ENCODE data around the gene CDT1.

CDT1 gene

GRCh38 chr16:88840600-88841215 is 37.1 kb downstream of the CDT1 start:
- DNase-seq: no peak

GRCh38 chr16:88841521-88842307 is 38.1 kb downstream of the CDT1 start:
- no peak for DNase-seq

- no peak for DNase-seq
Observed at GRCh38 chr16:88842308-88842756, 38.7 kb downstream of the CDT1 start.

GRCh38 chr16:88842806-88843205 is 39.2 kb downstream of the CDT1 start:
- no peak for DNase-seq

DNA sequence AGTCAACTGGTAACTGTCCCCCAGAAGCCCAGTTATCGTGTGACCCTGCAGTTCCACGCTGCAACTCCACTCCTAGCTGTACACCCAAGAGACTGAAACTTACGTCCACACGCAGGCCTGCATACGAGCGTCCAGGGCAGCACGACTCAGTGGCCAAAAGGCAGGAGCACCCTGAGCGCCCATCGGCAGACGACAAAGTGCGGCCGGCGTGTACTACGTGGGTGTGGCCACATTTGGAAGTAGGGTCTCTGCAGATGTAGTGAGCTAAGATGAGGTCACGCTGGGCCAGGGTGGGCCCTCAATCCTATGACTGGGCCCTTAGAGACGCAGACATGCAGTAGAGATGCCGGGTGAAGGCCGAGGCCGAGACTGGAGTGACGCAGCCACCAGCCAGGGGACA is 39.7 kb downstream of the CDT1 start:
- no peak for DNase-seq

- DNase-seq: no peak
Observed at GRCh38 chr16:88844419-88845036, 40.9 kb downstream of the CDT1 start.

DNA sequence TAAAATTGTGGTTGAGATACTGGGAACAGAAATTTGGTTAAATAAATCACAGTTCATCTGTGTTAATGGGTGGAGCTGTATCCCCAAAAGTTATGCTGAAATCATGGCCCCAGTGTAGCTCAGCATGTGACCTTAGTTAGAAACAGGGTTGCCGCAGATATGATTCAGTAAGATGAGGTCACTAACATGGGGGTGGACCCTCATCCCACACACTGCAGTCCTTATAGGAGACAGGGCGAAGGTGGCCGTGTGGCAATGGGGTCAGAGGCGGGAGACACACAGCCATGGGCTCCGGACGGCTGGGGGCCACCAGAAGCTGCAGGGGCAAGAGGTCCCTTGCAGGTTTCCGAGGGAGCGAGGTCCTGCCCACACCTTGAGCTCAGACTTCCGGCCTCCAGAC is 42.5 kb downstream of the CDT1 start:
- DNase-seq: no peak

DNA sequence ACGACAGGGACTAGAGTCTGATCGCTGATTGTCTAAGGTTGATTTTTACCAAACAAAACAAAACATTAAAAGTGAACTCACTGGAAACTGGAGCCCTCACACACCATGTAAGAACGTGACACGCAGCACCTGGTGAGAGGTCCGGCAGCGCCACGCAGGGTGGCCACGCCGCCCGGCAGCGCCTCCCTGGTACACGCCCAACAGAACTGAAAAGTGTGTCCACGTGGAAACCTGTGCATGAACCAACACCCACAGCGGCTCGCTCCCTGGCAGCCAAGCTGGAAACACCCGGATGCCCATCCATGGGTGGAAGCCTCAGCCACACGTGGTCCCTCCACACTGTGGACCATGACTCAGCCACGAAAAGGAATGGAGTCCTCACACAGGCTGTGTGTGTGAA is 44.1 kb downstream of the CDT1 start:
- no peak for DNase-seq

DNA sequence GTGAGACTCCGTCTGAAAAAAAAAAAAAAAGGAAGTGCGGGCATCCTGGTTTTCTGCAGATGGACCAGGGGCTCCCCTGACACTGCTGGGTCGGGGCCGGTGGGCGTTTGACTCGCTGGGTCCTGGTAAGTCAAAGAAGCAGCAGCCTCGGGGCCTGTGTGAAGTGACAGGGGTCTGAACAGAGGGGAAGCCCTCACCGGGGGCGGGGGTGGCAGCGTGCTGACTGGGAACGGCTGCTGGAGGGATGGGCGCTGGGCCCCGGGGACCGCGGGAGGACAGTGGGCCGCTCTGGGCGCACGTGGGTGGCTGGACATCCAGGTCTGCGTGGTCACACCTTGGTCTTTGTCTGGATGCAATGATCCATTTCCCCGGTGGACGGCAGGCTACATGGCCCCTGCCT is 45.0 kb downstream of the CDT1 start:
- no peak for DNase-seq

DNA sequence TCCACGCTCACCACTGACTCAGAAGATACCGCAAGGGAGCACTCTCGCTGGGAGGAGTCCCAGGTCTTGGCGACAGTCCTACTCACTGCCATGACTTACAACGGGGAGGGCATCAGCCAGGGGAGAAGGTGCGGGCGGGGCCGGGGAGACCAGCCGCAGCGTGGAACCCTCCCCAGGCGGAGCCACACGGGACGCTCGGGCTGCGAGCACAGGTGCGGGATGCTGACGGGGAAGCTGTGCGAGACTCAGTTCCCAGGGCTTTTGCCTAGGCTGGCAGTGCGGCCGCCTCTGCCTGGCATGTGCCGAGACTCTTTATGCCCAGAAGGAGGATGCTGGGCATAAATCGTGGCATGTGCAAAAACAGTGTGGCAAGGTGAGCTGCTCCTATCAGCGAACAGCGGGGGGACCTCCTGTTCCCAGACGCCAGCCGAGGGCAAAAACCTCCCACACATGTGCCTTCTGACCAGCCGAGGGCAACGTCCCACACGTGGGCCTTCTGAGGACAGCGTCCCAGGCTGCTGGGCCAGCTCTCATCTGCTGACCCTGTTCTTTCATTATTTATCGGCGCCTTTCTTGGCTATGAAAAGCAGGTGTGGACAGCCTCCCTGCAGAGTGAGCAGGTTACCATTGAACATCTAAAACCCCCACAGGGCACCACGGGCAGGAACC is 47.1 kb downstream of the CDT1 start:
- DNase-seq: no peak

DNA sequence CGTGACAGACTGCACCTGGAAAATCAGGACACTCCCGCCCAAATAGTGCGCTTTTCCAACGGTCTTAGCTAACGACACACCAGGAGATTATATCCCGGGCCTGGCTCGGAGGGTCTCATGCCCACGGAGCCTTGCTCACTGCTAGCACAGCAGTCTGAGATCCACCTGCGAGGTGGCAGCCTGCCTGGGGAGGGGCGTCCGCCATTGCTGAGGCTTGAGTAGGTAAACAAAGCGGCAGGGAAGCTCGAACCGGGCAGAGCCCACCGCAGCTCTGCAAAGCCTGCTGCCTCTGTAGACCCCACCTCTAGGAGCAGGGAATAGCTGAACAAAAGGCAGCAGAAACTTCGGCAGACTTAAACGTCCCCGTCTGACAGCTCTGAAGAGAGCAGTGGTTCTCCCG is 48.0 kb downstream of the CDT1 start:
- DNase-seq: no peak

- no peak for DNase-seq
Observed at GRCh38 chr16:88853325-88853941, 49.8 kb downstream of the CDT1 start.

GRCh38 chr16:88854306-88855111 is 50.9 kb downstream of the CDT1 start:
- DNase-seq: peak; percentile 13 to 23

DNA sequence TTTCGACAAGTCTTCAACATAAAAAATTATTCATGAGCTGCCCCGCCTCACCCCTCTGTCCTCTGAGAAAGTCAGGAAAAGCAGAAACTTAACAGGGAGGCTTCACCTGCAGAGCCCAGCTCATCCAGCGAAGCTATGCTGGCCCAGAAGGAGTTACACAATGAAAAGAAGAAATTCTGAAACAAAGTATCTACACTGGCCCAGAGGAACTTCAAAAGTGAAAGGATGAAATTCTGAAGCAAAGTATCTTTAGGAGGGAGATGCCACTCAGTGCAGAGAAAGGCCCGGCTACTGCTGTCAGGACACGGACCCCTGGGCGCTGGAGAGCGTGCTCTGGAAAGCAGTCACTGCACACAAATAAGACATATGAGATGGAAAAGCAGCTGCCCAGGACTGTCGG is 51.6 kb downstream of the CDT1 start:
- no peak for DNase-seq

DNA sequence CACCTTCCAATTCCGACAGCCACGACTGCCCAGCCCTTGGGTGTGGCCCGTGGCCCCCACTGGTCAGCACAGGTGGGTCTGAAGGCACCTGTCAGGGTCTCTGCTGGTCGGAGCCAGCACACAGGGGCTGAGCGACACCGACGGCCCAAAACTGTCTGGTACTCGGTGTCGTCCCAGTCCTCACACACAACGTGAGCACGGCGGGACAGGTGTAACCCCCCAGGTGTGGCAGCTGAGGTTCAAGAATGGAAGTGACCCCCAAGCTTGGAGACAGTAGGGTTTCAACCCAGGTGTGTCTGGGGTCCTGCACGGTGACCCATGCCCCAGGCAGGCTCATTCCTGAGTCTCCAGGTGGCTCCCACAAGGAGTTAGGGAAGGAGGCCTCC is 52.1 kb downstream of the CDT1 start:
- DNase-seq: no peak

DNA sequence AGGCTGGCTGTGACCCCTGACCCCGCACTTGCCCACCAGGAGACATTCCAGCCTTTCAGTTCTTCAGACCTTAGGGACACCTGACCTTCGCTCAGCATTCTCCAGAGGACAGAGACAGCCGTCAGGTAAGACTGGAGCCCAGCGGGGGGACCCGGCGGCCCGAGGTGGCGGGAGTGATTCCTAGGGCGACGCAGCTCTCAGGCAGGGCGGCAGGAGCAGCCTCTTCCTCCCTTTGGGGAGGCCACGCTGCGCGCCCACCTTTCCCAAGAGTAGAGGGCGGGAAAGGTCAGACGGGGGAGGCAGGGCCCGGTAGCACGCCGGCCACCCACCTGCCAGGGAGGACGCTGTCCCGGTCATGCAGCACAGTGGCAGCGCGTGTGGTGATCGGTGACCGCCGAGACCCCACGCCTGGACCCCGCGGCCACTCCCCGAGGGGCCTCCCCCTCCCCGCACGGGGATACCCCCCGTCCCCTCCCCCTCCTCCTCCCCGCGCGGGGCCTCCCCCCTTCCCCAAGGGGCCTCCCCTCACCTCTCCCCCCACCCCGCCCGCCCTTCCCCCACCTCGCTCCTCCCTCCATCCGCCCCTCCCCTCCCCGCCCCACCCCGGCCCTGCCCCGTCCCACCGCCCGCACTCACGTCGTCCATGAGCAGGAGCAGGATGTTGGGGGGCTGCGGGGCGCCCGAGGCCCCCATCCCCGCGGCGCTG is 52.7 kb downstream of the CDT1 start:
- peak; percentile 6 to 16 for DNase-seq

DNA sequence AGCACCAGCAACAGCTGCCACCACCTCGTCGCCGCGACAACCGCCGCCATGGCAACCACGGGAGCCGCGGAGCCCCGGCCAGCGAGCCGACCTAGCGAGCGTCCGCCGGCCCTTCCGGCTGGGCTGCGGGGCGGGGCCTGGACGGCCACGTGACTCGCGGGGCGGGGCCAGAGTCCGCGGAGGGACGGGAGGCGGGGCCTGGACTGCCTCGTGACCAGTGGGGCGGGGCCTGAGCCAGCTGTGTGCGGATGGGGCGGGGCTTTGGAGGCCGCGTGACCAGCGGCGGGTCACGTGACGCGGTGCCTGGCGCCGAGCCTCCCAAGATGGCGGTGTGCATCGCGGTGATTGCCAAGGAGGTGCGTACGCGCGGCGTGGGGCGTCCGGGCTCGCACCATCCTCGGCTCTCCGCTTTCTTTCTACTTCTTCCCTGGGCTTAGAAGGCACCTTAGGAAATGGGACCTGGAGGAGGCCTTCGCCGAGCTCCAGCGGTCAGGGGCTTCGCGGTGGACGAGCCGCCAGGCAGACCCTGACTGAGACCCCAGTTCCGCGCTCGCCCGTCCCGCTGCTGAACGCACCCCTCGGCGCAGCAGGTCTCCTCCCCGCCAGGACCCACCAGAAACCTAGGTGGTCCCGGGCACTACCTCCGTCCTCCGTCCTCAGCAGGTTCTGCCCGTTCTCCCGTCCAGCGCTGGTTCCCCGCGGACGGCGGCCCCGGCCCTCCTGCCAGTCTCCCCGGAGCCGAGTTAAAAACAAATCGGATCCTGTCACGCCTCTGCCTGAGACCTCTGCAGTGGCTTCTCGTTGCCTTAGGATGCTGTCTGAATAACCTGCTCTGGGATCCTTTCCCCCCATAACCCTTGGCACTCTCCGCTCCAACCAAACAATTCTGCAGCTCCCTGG is 53.5 kb downstream of the CDT1 start, which contains the start of the genes GALNS and TRAPPC2L:
Gene GALNS (minus strand): TSS at position 120 of the 900 bp plus-strand sequence. CDS start 70 bp downstream, at position 50.
Gene TRAPPC2L (plus strand): TSS at position 300 of the 900 bp plus-strand sequence. CDS start 24 bp downstream, at position 324.
- peak; percentile 100 for DNase-seq

DNA sequence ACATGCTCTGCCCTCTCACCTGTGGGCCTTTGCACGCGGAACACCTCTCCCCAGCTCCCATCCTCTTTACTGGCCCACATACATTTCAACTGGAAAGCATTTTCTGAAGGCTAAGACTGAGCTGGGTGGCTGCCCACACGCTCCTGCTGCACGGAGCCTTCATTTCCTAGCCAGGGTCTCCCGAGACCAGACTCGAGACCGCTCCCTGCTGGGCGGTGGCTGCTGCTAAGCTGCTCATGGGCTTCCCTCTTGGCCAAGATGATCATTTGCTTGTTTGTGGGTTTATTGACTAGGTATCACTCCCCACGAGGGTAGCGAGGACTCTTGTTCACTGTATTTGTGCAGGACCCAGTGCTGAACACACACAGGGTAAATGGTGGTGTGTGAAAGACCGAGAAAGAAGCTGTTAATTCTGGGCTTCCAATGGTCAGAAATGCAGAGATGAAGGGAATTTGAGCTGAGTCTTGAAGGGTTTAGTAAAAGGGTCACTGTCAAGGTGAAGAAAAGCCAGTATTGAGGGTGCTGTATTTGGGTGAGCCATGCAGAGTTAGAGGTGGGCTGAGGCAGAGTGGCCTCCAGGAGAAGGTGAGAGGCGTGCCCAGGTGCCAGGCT is 54.2 kb downstream of the CDT1 start:
- DNase-seq: peak; percentile 79 to 82

All from activated CD4-positive, alpha-beta T cell treated with anti-CD3 and anti-CD28 coated beads, Interleukin-2, amount 50 U/mL, for 48 hours (primary cell).